HepG2 (cell line): ENCODE data around the gene HS3ST3B1. TPM values are rescaled to one million over a fixed set of nuclear protein-coding genes. Genes with fewer than 3 reads are reported as not detected.

Source experiments
- BCL6 ChIP-seq: IDR thresholded peaks from 2 replicates; pipeline ENCODE4 v1.6.1; 2016; ENCODE audit warnings: missing genetic modification reagents, missing compliant biosample characterization
- CREM ChIP-seq, 2 experiments: sonication (generic) in 1 of 2; formaldehyde crosslinking in 1 of 2; IDR thresholded peaks; 2 replicates each; pipeline versions ENCODE4 v1.4.0 to v1.6.1; 2016 to 2020; ENCODE audit warnings: antibody characterized with exemption in 1 of 2, mild to moderate bottlenecking in 1 of 2, missing genetic modification reagents in 1 of 2
- HOXD1 ChIP-seq: sonication (generic); formaldehyde crosslinking; IDR thresholded peaks from 2 replicates; pipeline ENCODE4 v1.5.0; 2020; ENCODE audit warnings: missing genetic modification reagents
- ISL2 ChIP-seq: sonication (generic); formaldehyde crosslinking; IDR thresholded peaks from 2 replicates; pipeline ENCODE4 v1.5.0; 2020; ENCODE audit warnings: missing genetic modification reagents
- MYNN ChIP-seq: sonication (generic); formaldehyde crosslinking; IDR thresholded peaks from 2 replicates; pipeline ENCODE4 v1.4.0; 2020; ENCODE audit warnings: mild to moderate bottlenecking, low read depth, missing genetic modification reagents
- NCOR1 ChIP-seq: fragments of 200-600 bp; sonication (generic); IDR thresholded peaks from 2 replicates; pipeline ENCODE4 v1.7.0; 2017; ENCODE audit warnings: antibody characterized with exemption, low read length, borderline replicate concordance
- NR2F6 ChIP-seq, 2 experiments: IDR thresholded peaks; 2 replicates each; pipeline ENCODE4 v1.6.1; 2016; ENCODE audit warnings: antibody characterized with exemption in 1 of 2, mild to moderate bottlenecking in 1 of 2
- PHF21A ChIP-seq: sonication (generic); formaldehyde crosslinking; IDR thresholded peaks from 2 replicates; pipeline ENCODE4 v1.5.0; 2020; ENCODE audit warnings: mild to moderate bottlenecking, missing genetic modification reagents
- TBL1XR1 ChIP-seq: fragments of 150-350 bp; IDR thresholded peaks from 2 replicates; pipeline ENCODE4 v1.6.1; 2014; ENCODE audit warnings: borderline replicate concordance, low read length; ENCODE audit not compliant: partially characterized antibody
- TBX3 ChIP-seq: fragments of 450-650 bp; IDR thresholded peaks from 2 replicates; pipeline ENCODE4 v1.6.1; 2017; ENCODE audit warnings: antibody characterized with exemption, mild to moderate bottlenecking, inconsistent platforms, borderline replicate concordance
- TCF12 ChIP-seq, 2 experiments: fragments of 450-650 bp in 1 of 2; sonication (generic) in 1 of 2; formaldehyde crosslinking in 1 of 2; IDR thresholded peaks; 2 replicates each; pipeline versions ENCODE4 v1.6.1 to v1.8.0; 2017 to 2022; ENCODE audit warnings: antibody characterized with exemption in 1 of 2, mild to moderate bottlenecking in 1 of 2, missing genetic modification reagents in 1 of 2, moderate library complexity in 1 of 2
- ZFP82 ChIP-seq: sonication (generic); formaldehyde crosslinking; IDR thresholded peaks from 2 replicates; pipeline ENCODE4 v1.5.1; 2020; ENCODE audit warnings: mild to moderate bottlenecking, missing genetic modification reagents, borderline replicate concordance
- ZNF230 ChIP-seq: sonication (generic); formaldehyde crosslinking; IDR thresholded peaks from 2 replicates; pipeline ENCODE4 v1.4.0; 2020; ENCODE audit warnings: mild to moderate bottlenecking, missing genetic modification reagents
- ZNF235 ChIP-seq: sonication (generic); formaldehyde crosslinking; IDR thresholded peaks from 2 replicates; pipeline ENCODE4 v1.8.1; 2023; ENCODE audit warnings: mild to moderate bottlenecking, missing genetic modification reagents, borderline replicate concordance
- ZNF326 ChIP-seq: sonication (generic); formaldehyde crosslinking; IDR thresholded peaks from 2 replicates; pipeline ENCODE4 v1.4.0; 2020; ENCODE audit warnings: missing genetic modification reagents, borderline replicate concordance
- ZNF383 ChIP-seq: sonication (generic); formaldehyde crosslinking; IDR thresholded peaks from 2 replicates; pipeline ENCODE4 v1.4.0; 2020; ENCODE audit warnings: missing genetic modification reagents, mild to moderate bottlenecking, borderline replicate concordance
- ZNF484 ChIP-seq: sonication (generic); formaldehyde crosslinking; IDR thresholded peaks from 2 replicates; pipeline ENCODE4 v1.5.1; 2020; ENCODE audit warnings: mild to moderate bottlenecking, low read depth, missing genetic modification reagents, borderline replicate concordance
- ZNF501 ChIP-seq: sonication (generic); formaldehyde crosslinking; IDR thresholded peaks from 2 replicates; pipeline ENCODE4 v1.5.1; 2020; ENCODE audit warnings: mild to moderate bottlenecking, moderate library complexity, missing genetic modification reagents
- ZNF678 ChIP-seq: sonication (generic); formaldehyde crosslinking; IDR thresholded peaks from 2 replicates; pipeline ENCODE4 v1.4.0; 2020; ENCODE audit warnings: mild to moderate bottlenecking, missing genetic modification reagents
- polyA plus RNA-seq, 8 experiments: library from polyadenylated mRNA; depleted of rRNA in 3 of 8; stranded (reverse) in 7 of 8; unstranded in 1 of 8; fragments of >200 nt; fragmentation: Illumina TruSeq in 4 of 8; extraction: Trizol in 4 of 8; gene quantifications; 2 replicates each; pipeline versions ENCODE4 v1.2.1 to v1.2.3, GENCODE V29; 2011 to 2016; ENCODE audit warnings: low read depth in 4 of 8, missing spikeins in 1 of 8, mixed read lengths in 1 of 8; ENCODE audit not compliant: insufficient read depth in 1 of 8
- total RNA-seq, 5 experiments: library from RNA; depleted of rRNA; stranded (reverse); fragments of >200 nt; fragmentation: Illumina TruSeq; extraction: Trizol; gene quantifications; 2 replicates each; pipeline ENCODE4 v1.2.3, GENCODE V29; 2016; ENCODE audit warnings: low read depth in 1 of 5
- TF ChIP-seq, protein P1 (sequence below): IDR thresholded peaks from 2 replicates; pipeline ENCODE4 v1.4.0; 2020; ENCODE audit warnings: mild to moderate bottlenecking, missing genetic modification reagents
- TF ChIP-seq, protein P2 (sequence below): sonication (generic); formaldehyde crosslinking; IDR thresholded peaks from 2 replicates; pipeline ENCODE4 v1.4.0; 2020; ENCODE audit warnings: missing genetic modification reagents
- TF ChIP-seq, protein P3 (sequence below): sonication (generic); formaldehyde crosslinking; IDR thresholded peaks from 2 replicates; pipeline ENCODE4 v1.8.1; 2023; ENCODE audit warnings: mild to moderate bottlenecking, missing genetic modification reagents, borderline replicate concordance

Gene HS3ST3B1
- total and polyA plus RNA-seq, 2 of the 13 experiments (the other 11 are each of a cell fraction or from before 2014, with no cell fraction given): 15.7 to 39.5 TPM

DNA sequence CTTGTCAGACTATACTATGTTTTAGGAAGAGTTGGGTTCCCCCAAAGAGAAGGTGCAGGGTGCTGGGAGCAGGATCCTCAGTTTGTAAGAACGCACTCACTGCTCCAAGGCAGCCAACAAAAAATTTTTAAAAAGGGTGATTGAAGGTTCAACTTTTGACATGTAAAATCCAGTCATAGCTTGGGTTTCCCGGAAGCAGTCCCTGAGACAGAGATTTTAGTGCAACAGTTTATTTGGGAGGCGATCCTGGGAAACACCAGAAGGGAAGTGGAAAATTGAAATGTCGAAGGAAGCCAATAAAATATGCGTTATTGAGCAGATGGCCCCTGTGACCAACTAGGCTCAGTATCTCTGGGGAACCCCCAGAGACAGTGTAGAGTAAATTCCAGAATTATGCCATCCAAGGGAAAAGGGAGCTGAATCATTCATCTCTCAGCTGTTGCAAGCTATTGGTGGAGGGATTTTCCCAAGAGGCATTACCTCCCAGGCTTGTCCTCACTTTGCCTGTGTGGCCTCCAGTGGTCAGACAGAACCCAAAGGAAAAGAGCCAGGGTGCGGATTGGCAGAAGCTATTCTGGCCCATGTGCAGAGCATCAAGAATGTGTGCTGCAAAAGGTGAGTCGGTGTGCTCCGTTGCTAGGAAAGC is 72.9 kb downstream of the HS3ST3B1 start (continued):
- TF ChIP-seq TCF12 (IDR thresholded peaks at IDR 0.05): no peak
- no peak for TF ChIP-seq TCF12 (CRISPR knock-in tag; IDR thresholded peaks at IDR 0.05)
- no peak for TF ChIP-seq PHF21A (CRISPR knock-in tag)
- TF ChIP-seq ZFP82 (CRISPR knock-in tag): peak; percentile 71; the same call in 1 of the 2 replicates
- no peak for TF ChIP-seq ZNF678 (CRISPR knock-in tag)
- peak; percentile 29; the same call in 1 of the 2 replicates for TF ChIP-seq NR2F6 (IDR thresholded peaks at IDR 0.05)
- no peak; the same call in 1 of the 2 replicates for TF ChIP-seq NR2F6 (CRISPR knock-in tag; IDR thresholded peaks at IDR 0.05)
- no peak; the same call in 1 of the 2 replicates for TF ChIP-seq CREM (IDR thresholded peaks at IDR 0.05)
- TF ChIP-seq CREM (CRISPR knock-in tag; IDR thresholded peaks at IDR 0.05): no peak
- TF ChIP-seq ZNF501 (CRISPR knock-in tag): no peak
- TF ChIP-seq, protein P1, sequence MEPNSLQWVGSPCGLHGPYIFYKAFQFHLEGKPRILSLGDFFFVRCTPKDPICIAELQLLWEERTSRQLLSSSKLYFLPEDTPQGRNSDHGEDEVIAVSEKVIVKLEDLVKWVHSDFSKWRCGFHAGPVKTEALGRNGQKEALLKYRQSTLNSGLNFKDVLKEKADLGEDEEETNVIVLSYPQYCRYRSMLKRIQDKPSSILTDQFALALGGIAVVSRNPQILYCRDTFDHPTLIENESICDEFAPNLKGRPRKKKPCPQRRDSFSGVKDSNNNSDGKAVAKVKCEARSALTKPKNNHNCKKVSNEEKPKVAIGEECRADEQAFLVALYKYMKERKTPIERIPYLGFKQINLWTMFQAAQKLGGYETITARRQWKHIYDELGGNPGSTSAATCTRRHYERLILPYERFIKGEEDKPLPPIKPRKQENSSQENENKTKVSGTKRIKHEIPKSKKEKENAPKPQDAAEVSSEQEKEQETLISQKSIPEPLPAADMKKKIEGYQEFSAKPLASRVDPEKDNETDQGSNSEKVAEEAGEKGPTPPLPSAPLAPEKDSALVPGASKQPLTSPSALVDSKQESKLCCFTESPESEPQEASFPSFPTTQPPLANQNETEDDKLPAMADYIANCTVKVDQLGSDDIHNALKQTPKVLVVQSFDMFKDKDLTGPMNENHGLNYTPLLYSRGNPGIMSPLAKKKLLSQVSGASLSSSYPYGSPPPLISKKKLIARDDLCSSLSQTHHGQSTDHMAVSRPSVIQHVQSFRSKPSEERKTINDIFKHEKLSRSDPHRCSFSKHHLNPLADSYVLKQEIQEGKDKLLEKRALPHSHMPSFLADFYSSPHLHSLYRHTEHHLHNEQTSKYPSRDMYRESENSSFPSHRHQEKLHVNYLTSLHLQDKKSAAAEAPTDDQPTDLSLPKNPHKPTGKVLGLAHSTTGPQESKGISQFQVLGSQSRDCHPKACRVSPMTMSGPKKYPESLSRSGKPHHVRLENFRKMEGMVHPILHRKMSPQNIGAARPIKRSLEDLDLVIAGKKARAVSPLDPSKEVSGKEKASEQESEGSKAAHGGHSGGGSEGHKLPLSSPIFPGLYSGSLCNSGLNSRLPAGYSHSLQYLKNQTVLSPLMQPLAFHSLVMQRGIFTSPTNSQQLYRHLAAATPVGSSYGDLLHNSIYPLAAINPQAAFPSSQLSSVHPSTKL (CRISPR knock-in tag): peak; percentile 54
- no peak for TF ChIP-seq NCOR1
- TF ChIP-seq, protein P2, sequence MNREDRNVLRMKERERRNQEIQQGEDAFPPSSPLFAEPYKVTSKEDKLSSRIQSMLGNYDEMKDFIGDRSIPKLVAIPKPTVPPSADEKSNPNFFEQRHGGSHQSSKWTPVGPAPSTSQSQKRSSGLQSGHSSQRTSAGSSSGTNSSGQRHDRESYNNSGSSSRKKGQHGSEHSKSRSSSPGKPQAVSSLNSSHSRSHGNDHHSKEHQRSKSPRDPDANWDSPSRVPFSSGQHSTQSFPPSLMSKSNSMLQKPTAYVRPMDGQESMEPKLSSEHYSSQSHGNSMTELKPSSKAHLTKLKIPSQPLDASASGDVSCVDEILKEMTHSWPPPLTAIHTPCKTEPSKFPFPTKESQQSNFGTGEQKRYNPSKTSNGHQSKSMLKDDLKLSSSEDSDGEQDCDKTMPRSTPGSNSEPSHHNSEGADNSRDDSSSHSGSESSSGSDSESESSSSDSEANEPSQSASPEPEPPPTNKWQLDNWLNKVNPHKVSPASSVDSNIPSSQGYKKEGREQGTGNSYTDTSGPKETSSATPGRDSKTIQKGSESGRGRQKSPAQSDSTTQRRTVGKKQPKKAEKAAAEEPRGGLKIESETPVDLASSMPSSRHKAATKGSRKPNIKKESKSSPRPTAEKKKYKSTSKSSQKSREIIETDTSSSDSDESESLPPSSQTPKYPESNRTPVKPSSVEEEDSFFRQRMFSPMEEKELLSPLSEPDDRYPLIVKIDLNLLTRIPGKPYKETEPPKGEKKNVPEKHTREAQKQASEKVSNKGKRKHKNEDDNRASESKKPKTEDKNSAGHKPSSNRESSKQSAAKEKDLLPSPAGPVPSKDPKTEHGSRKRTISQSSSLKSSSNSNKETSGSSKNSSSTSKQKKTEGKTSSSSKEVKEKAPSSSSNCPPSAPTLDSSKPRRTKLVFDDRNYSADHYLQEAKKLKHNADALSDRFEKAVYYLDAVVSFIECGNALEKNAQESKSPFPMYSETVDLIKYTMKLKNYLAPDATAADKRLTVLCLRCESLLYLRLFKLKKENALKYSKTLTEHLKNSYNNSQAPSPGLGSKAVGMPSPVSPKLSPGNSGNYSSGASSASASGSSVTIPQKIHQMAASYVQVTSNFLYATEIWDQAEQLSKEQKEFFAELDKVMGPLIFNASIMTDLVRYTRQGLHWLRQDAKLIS: peak; percentile 76; the same call in 1 of the 2 replicates
- no peak for TF ChIP-seq ZNF383 (CRISPR knock-in tag)
- 0 out of 2 replicates have a peak, but pooled peaks have one; percentile 39 for TF ChIP-seq BCL6 (CRISPR knock-in tag)
- no peak for TF ChIP-seq TBL1XR1
- peak; percentile 68; the same call in 1 of the 2 replicates for TF ChIP-seq ISL2
- no peak for TF ChIP-seq TBX3
- TF ChIP-seq ZNF326 (CRISPR knock-in tag): no peak
- no peak for TF ChIP-seq ZNF484 (CRISPR knock-in tag)
- no peak for TF ChIP-seq ZNF230 (CRISPR knock-in tag)
- TF ChIP-seq ZNF235: no peak
- TF ChIP-seq, protein P3, sequence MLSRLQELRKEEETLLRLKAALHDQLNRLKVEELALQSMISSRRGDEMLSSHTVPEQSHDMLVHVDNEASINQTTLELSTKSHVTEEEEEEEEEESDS: no peak
- no peak for TF ChIP-seq MYNN (CRISPR knock-in tag)
- TF ChIP-seq HOXD1 (CRISPR knock-in tag): no peak
